A549 (cell line): ENCODE measurements around the gene PCBP3. TPM values are rescaled to one million over a fixed set of nuclear protein-coding genes. Genes with fewer than 3 reads are reported as not detected.

Experiments used
- ATAC-seq, 2 experiments: fragments of 200-7000 bp in 1 of 2; fragments of >200 bp in 1 of 2; cut with Nextera tagmentation in 1 of 2; cut with Tn5 transposase in 1 of 2; 3 replicates each; pipeline versions ENCODE4 v1.8.0 to v1.9.1; 2018 to 2020; ENCODE audit warnings: mild to moderate bottlenecking in 1 of 2, moderate library complexity in 1 of 2
- CTCF ChIA-PET: fragments of 300-600 bp; sonication (Branson Sonifier 250); formaldehyde crosslinking; extraction: SDS; loops from one replicate; lab custom pipeline; 2021; ENCODE audit warnings: antibody characterized with exemption, inconsistent platforms; lab: Yijun Ruan, JAX
- POLR2A ChIA-PET: fragments of 350-600 bp; formaldehyde crosslinking; extraction: SDS; loops from one replicate; lab custom pipeline; 2021; ENCODE audit warnings: antibody characterized with exemption, inconsistent platforms; lab: Yijun Ruan, JAX
- DNase-seq, 2 experiments: peaks; one replicate each; pipeline versions ENCODE4 v3.0.0 to v3.0.0-alpha.2; 2011 to 2016; ENCODE audit warnings: low read depth in 1 of 2, low spot score in 1 of 2
- FAIRE-seq: peaks from 2 replicates; lab custom pipeline; 2011; peaks lifted over from hg19 to GRCh38; lab: Jason Lieb, UNC
- H3K27ac ChIP-seq, 2 experiments: fragments of >200 bp; sonication (Bioruptor Twin); formaldehyde crosslinking; 3 replicates each; pipeline ENCODE4 v1.5.1; 2016 to 2017
- H3K4me1 ChIP-seq: fragments of >200 bp; sonication (Bioruptor Twin); formaldehyde crosslinking; 3 replicates; pipeline ENCODE4 v1.6.1; 2016
- H3K4me2 ChIP-seq: fragments of >200 bp; sonication (Bioruptor Twin); formaldehyde crosslinking; 3 replicates; pipeline ENCODE4 v1.6.1; 2016
- H3K4me3 ChIP-seq: fragments of >200 bp; sonication (Bioruptor Twin); formaldehyde crosslinking; 3 replicates; pipeline ENCODE4 v1.5.1; 2016
- H3K9me3 ChIP-seq: fragments of >200 bp; sonication (Bioruptor Twin); formaldehyde crosslinking; 3 replicates; pipeline ENCODE4 v1.6.1; 2016
- ATOH8 ChIP-seq: fragments of 250-450 bp; sonication (Bioruptor Pico); IDR thresholded peaks from 2 replicates; pipeline ENCODE4 v1.5.0; 2020; ENCODE audit warnings: low read depth, mild to moderate bottlenecking, moderate library complexity
- CBX8 ChIP-seq: fragments of 200-600 bp; sonication (generic); IDR thresholded peaks from 2 replicates; pipeline ENCODE4 v1.6.1; 2016
- EHF ChIP-seq: fragments of 250-450 bp; sonication (Bioruptor Pico); IDR thresholded peaks from 2 replicates; pipeline ENCODE4 v1.5.0; 2020; ENCODE audit warnings: mild to moderate bottlenecking
- ELK1 ChIP-seq: fragments of 150-350 bp; IDR thresholded peaks from 2 replicates; pipeline ENCODE4 v1.6.1; 2014; ENCODE audit warnings: low read depth, mild to moderate bottlenecking, low read length
- ESRRA ChIP-seq: fragments of 150-350 bp; IDR thresholded peaks from 2 replicates; pipeline ENCODE4 v1.6.1; 2014; ENCODE audit warnings: mild to moderate bottlenecking, low read length, borderline replicate concordance
- FOSL2 ChIP-seq, 2 experiments: fragments of 450-650 bp in 1 of 2; fragments of >200 bp in 1 of 2; sonication (Bioruptor Twin) in 1 of 2; formaldehyde crosslinking; IDR thresholded peaks; 2 replicates each; pipeline versions ENCODE4 v1.5.0 to v1.6.1; 2016 to 2020; ENCODE audit warnings: mild to moderate bottlenecking in 1 of 2, moderate library complexity in 1 of 2
- KDM5A ChIP-seq: fragments of 200-600 bp; sonication (generic); IDR thresholded peaks from 2 replicates; pipeline ENCODE4 v1.6.1; 2016; ENCODE audit warnings: antibody characterized with exemption, mild to moderate bottlenecking
- MYC ChIP-seq: IDR thresholded peaks from 2 replicates; pipeline ENCODE4 v1.6.1; 2012; ENCODE audit warnings: mild to moderate bottlenecking, inconsistent platforms, low read length, improper control_type of control experiment, borderline replicate concordance
- POLR2A ChIP-seq: IDR thresholded peaks from 2 replicates; pipeline ENCODE4 v1.6.1; 2012; ENCODE audit warnings: mild to moderate bottlenecking, low read length
- POLR2AphosphoS2 ChIP-seq: conservative IDR thresholded peaks from 2 replicates; pipeline ENCODE4 v1.6.1; 2012; ENCODE audit warnings: low read length, improper control_type of control experiment, inconsistent platforms
- RARB ChIP-seq: fragments of 250-450 bp; sonication (Bioruptor Pico); IDR thresholded peaks from 2 replicates; pipeline ENCODE4 v1.8.0; 2021; ENCODE audit warnings: mild to moderate bottlenecking, moderate library complexity
- RNF2 ChIP-seq: fragments of 200-600 bp; sonication (generic); IDR thresholded peaks from 2 replicates; pipeline ENCODE4 v1.6.1; 2016; ENCODE audit warnings: low read depth, mild to moderate bottlenecking, antibody characterized with exemption, moderate library complexity, borderline replicate concordance
- TFCP2L1 ChIP-seq: fragments of 250-450 bp; sonication (Bioruptor Pico); IDR thresholded peaks from 2 replicates; pipeline ENCODE4 v1.5.0; 2021; ENCODE audit warnings: mild to moderate bottlenecking
- TP53 ChIP-seq: fragments of 250-450 bp; sonication (Bioruptor Pico); IDR thresholded peaks from 2 replicates; pipeline ENCODE4 v1.5.0; 2021; ENCODE audit warnings: mild to moderate bottlenecking, moderate library complexity
- ZNF302 ChIP-seq: fragments of 250-450 bp; sonication (Bioruptor Pico); IDR thresholded peaks from 2 replicates; pipeline ENCODE4 v1.9.0; 2021; ENCODE audit warnings: inconsistent platforms, mild to moderate bottlenecking, moderate library complexity
- WGBS: methylation state at CpG from one replicate; pipeline ENCODE4 v1.1.6; 2017; ENCODE audit errors: missing lambda C conversion rate; 5-methylcytosine and 5-hydroxymethylcytosine counted together
- polyA plus RNA-seq, 4 experiments: library from polyadenylated mRNA; depleted of rRNA in 3 of 4; stranded (reverse); fragments of >200 nt; fragmentation: RNase III in 1 of 4; extraction: RNeasy Plus Mini Kit Qiagen cat#74134 plus additional on column Dnase treatment in 1 of 4; gene quantifications; 2 replicates in 3 of 4; 3 replicates in 1 of 4; pipeline ENCODE4 v1.2.3, GENCODE V29; 2011 to 2017
- TF ChIP-seq, protein P1 (sequence below): fragments of >200 bp; sonication (Bioruptor Twin); formaldehyde crosslinking; IDR thresholded peaks from 3 replicates; pipeline ENCODE4 v1.6.1; 2016
- TF ChIP-seq, protein P2 (sequence below): IDR thresholded peaks from 2 replicates; pipeline ENCODE4 v1.6.1; 2012
- TF ChIP-seq, protein P3 (sequence below): fragments of >200 bp; sonication (Bioruptor Twin); formaldehyde crosslinking; IDR thresholded peaks from 3 replicates; pipeline ENCODE4 v1.5.1; 2016
- TF ChIP-seq, protein P4 (sequence below): fragments of 200-600 bp; sonication (generic); IDR thresholded peaks from 2 replicates; pipeline ENCODE4 v1.6.1; 2016; ENCODE audit warnings: antibody characterized with exemption, mild to moderate bottlenecking, moderate library complexity
- TF ChIP-seq, protein P5 (sequence below): fragments of 250-450 bp; sonication (Bioruptor Pico); IDR thresholded peaks from 2 replicates; pipeline ENCODE4 v1.5.0; 2021; ENCODE audit warnings: mild to moderate bottlenecking, moderate library complexity, borderline replicate concordance

PCBP3 gene
- polyA plus RNA-seq, 2 of the 4 experiments (the other 2 are of a cell fraction), result 0.30 to 0.34 TPM

DNA sequence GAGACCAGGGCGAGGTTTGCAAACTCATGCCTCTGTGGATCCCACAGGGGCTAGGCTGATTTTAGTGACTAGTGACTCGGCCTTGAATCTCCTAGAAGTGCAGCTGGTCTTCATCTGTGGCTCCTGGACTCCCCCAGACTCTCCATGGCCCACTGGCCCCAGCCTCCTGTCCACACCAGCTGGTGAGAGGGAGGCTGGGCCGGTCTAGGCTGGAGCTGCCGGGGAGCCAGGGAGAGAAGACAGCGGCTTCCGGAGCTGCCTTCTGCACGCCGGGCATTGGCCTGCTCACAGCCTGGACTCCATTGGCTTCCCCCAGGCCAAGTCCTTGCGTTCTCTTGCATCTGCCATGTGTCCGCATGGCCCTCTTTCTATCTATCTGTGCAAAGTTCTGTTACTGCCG is 285.9 kb downstream of the PCBP3 start:
- Histone ChIP-seq H3K27ac (no peak overlapping the region), H3K4me1 (no peaks in the 10 kb centered on the region), H3K4me2 (no peak overlapping the region), H3K9me3 (no peaks in the 10 kb centered on the region), H3K4me3 (no peak overlapping the region)
- ChIA-PET POLR2A (no interaction called here), CTCF (no interaction called here)
- ATAC-seq (no peak), FAIRE-seq (no peak), DNase-seq (no peak)
- TF ChIP-seq POLR2A, result no peak
- 74% methylated on average over 6 of the region's 11 CpGs for WGBS

DNA sequence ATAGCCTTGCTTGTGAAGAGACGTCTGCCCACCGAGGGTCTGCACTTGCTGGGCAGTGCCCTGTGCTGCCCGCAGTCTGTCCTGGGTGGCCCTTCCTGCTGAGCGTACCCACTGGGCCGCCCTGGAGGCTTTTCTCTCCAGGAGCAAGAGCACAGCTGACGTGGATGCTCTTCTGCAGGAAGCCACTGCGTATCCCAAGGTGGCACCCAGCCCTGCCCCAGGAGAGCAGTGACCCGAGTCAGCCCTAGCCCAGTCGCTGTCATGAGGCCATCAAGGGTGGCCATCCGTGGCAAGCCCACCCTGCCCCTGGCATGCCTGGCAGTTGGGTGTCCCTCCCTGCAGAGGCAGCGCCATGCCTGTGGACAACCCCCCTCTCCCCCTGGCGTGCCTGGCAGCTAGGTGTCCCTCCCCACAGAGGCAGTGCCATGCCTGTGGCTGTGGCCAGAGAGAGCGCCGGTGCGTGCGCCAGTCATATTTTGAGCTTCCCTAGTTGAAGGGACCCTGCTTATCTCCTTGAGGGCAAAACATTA is 286.8 kb downstream of the PCBP3 start:
- FAIRE-seq (no peak), DNase-seq (no peak), ATAC-seq (no peak)
- 71% methylated on average over 9 of the region's 16 CpGs for WGBS
- H3K27ac ChIP-seq, result no peak overlapping the region
- TF ChIP-seq ZNF302 (no peak), MYC (no peak), CBX8 (no peak), TFCP2L1 (CRISPR knock-in tag) (no peak), ELK1 (no peak), ESRRA (no peak), EHF (CRISPR knock-in tag) (no peak), KDM5A (no peak), TP53 (CRISPR knock-in tag) (no peak), RNF2 (no peak), RARB (CRISPR knock-in tag) (no peak), POLR2AphosphoS2 (no peak), ATOH8 (CRISPR knock-in tag) (no peak), FOSL2 (IDR thresholded peaks at IDR 0.05) (no peak), FOSL2 (CRISPR knock-in tag; IDR thresholded peaks at IDR 0.05) (no peak)
- TF ChIP-seq, protein P1, sequence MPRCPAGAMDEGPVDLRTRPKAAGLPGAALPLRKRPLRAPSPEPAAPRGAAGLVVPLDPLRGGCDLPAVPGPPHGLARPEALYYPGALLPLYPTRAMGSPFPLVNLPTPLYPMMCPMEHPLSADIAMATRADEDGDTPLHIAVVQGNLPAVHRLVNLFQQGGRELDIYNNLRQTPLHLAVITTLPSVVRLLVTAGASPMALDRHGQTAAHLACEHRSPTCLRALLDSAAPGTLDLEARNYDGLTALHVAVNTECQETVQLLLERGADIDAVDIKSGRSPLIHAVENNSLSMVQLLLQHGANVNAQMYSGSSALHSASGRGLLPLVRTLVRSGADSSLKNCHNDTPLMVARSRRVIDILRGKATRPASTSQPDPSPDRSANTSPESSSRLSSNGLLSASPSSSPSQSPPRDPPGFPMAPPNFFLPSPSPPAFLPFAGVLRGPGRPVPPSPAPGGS, result no peak
- TF ChIP-seq, protein P2, sequence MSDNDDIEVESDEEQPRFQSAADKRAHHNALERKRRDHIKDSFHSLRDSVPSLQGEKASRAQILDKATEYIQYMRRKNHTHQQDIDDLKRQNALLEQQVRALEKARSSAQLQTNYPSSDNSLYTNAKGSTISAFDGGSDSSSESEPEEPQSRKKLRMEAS, result no peak
- TF ChIP-seq, protein P3, sequence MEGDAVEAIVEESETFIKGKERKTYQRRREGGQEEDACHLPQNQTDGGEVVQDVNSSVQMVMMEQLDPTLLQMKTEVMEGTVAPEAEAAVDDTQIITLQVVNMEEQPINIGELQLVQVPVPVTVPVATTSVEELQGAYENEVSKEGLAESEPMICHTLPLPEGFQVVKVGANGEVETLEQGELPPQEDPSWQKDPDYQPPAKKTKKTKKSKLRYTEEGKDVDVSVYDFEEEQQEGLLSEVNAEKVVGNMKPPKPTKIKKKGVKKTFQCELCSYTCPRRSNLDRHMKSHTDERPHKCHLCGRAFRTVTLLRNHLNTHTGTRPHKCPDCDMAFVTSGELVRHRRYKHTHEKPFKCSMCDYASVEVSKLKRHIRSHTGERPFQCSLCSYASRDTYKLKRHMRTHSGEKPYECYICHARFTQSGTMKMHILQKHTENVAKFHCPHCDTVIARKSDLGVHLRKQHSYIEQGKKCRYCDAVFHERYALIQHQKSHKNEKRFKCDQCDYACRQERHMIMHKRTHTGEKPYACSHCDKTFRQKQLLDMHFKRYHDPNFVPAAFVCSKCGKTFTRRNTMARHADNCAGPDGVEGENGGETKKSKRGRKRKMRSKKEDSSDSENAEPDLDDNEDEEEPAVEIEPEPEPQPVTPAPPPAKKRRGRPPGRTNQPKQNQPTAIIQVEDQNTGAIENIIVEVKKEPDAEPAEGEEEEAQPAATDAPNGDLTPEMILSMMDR, result no peak
- TF ChIP-seq, protein P4, sequence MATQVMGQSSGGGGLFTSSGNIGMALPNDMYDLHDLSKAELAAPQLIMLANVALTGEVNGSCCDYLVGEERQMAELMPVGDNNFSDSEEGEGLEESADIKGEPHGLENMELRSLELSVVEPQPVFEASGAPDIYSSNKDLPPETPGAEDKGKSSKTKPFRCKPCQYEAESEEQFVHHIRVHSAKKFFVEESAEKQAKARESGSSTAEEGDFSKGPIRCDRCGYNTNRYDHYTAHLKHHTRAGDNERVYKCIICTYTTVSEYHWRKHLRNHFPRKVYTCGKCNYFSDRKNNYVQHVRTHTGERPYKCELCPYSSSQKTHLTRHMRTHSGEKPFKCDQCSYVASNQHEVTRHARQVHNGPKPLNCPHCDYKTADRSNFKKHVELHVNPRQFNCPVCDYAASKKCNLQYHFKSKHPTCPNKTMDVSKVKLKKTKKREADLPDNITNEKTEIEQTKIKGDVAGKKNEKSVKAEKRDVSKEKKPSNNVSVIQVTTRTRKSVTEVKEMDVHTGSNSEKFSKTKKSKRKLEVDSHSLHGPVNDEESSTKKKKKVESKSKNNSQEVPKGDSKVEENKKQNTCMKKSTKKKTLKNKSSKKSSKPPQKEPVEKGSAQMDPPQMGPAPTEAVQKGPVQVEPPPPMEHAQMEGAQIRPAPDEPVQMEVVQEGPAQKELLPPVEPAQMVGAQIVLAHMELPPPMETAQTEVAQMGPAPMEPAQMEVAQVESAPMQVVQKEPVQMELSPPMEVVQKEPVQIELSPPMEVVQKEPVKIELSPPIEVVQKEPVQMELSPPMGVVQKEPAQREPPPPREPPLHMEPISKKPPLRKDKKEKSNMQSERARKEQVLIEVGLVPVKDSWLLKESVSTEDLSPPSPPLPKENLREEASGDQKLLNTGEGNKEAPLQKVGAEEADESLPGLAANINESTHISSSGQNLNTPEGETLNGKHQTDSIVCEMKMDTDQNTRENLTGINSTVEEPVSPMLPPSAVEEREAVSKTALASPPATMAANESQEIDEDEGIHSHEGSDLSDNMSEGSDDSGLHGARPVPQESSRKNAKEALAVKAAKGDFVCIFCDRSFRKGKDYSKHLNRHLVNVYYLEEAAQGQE, result no peak
- TF ChIP-seq, protein P5, sequence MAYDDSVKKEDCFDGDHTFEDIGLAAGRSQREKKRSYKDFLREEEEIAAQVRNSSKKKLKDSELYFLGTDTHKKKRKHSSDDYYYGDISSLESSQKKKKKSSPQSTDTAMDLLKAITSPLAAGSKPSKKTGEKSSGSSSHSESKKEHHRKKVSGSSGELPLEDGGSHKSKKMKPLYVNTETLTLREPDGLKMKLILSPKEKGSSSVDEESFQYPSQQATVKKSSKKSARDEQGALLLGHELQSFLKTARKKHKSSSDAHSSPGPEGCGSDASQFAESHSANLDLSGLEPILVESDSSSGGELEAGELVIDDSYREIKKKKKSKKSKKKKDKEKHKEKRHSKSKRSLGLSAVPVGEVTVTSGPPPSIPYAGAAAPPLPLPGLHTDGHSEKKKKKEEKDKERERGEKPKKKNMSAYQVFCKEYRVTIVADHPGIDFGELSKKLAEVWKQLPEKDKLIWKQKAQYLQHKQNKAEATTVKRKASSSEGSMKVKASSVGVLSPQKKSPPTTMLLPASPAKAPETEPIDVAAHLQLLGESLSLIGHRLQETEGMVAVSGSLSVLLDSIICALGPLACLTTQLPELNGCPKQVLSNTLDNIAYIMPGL (CRISPR knock-in tag), result no peak
- no peaks in the 10 kb centered on the region for H3K4me1 ChIP-seq
- ChIA-PET POLR2A (no interaction called here), CTCF (no interaction called here)
- H3K4me3 ChIP-seq, result no peak overlapping the region
- no peaks in the 10 kb centered on the region for H3K9me3 ChIP-seq
- no peak overlapping the region for H3K4me2 ChIP-seq
